AG10803 (cell line): ENCODE data around the gene COPB1.

ENCODE experiments used
- DNase-seq: peaks from one replicate; pipeline ENCODE4 v3.0.0; 2010; ENCODE audit warnings: low read depth
- H3K4me3 ChIP-seq: 2 replicates; pipeline ENCODE4 v1.5.1; 2011; ENCODE audit warnings: mild to moderate bottlenecking, low read length, control low read depth
- CTCF ChIP-seq: conservative IDR thresholded peaks from 2 replicates; pipeline ENCODE4 v1.5.1; 2011; ENCODE audit warnings: mild to moderate bottlenecking, low read length, control low read depth, inconsistent platforms

The COPB1 gene

DNA sequence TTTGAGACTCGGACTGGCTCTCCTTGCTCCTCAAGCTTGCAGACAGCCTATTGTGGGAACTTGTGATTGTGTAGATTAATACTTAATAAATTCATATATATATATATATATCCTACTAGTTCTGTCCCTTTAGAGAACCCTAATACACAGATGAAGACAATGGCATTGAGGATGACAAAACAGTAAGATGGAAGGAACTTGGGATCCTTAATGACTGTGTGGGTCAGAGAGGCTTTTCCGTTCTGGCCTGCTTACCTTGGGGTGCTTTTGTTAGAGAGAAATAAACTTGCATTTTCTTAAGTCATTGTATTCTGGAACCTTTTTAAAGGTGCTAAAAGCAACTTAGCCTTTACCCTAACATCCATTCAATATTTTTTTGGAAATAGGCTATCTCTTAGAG lies 91.0 kb downstream of the COPB1 start:
- H3K4me3 ChIP-seq = no peak overlapping the region
- no peak for DNase-seq
- TF ChIP-seq CTCF = no peak
